Astrocyte (in vitro differentiated cells and primary cell): ENCODE data around the gene ADAMTS10. TPM values are rescaled to one million over a fixed set of nuclear protein-coding genes. Genes with fewer than 3 reads are reported as not detected.

Source experiments
- DNase-seq: peaks from one replicate; pipeline ENCODE4 v3.0.0-alpha.2; 2010; ENCODE audit warnings: low read depth
- FAIRE-seq: peaks from 2 replicates; lab custom pipeline; 2011; peaks lifted over from hg19 to GRCh38; lab: Jason Lieb, UNC
- H2AFZ ChIP-seq: 2 replicates; pipeline ENCODE4 v1.6.0; 2012; ENCODE audit warnings: low read depth, low read length, inconsistent platforms
- H3K27ac ChIP-seq: 2 replicates; pipeline ENCODE4 v1.5.1; 2011; ENCODE audit warnings: low read depth, low read length, inconsistent platforms
- H3K27me3 ChIP-seq: 2 replicates; pipeline ENCODE4 v1.6.0; 2011; ENCODE audit warnings: low read length, inconsistent platforms; ENCODE audit not compliant: insufficient read depth
- H3K36me3 ChIP-seq: 2 replicates; pipeline ENCODE4 v1.5.1; 2011; ENCODE audit warnings: low read length, inconsistent platforms; ENCODE audit not compliant: insufficient read depth
- H3K4me1 ChIP-seq: 2 replicates; pipeline ENCODE4 v1.5.1; 2011; ENCODE audit warnings: low read length, inconsistent platforms; ENCODE audit not compliant: insufficient read depth
- H3K4me2 ChIP-seq: 2 replicates; pipeline ENCODE4 v1.6.0; 2012; ENCODE audit warnings: low read length, inconsistent platforms
- H3K4me3 ChIP-seq: 2 replicates; pipeline ENCODE4 v1.5.1; 2011; ENCODE audit warnings: low read depth, mild to moderate bottlenecking, low read length, inconsistent platforms; ENCODE audit not compliant: insufficient read depth
- H3K79me2 ChIP-seq: 2 replicates; pipeline ENCODE4 v1.6.0; 2012; ENCODE audit warnings: mild to moderate bottlenecking, low read length, inconsistent platforms; ENCODE audit not compliant: insufficient read depth
- H3K9ac ChIP-seq: 2 replicates; pipeline ENCODE4 v1.6.0; 2012; ENCODE audit warnings: mild to moderate bottlenecking, low read length, inconsistent platforms
- H3K9me3 ChIP-seq: 2 replicates; pipeline ENCODE4 v1.5.1; 2012; ENCODE audit warnings: low read depth, mild to moderate bottlenecking, low read length, inconsistent platforms; ENCODE audit not compliant: insufficient read depth
- H4K20me1 ChIP-seq: 2 replicates; pipeline ENCODE4 v1.6.0; 2012; ENCODE audit warnings: low read length, inconsistent platforms; ENCODE audit not compliant: insufficient read depth
- H3K27ac Mint-ChIP-seq: one replicate; pipeline ENCODE4 v1.8.0; 2021; ENCODE audit warnings: mild to moderate bottlenecking, mixed read lengths; ENCODE audit not compliant: unreplicated experiment
- H3K27me3 Mint-ChIP-seq: one replicate; pipeline ENCODE4 v1.8.0; 2021; ENCODE audit warnings: low read depth, mixed read lengths; ENCODE audit not compliant: unreplicated experiment
- H3K36me3 Mint-ChIP-seq: one replicate; pipeline ENCODE4 v1.8.0; 2021; ENCODE audit warnings: low read depth, mixed read lengths; ENCODE audit not compliant: unreplicated experiment
- H3K4me1 Mint-ChIP-seq: one replicate; pipeline ENCODE4 v1.8.0; 2021; ENCODE audit warnings: low read depth, mixed read lengths; ENCODE audit not compliant: unreplicated experiment
- H3K4me3 Mint-ChIP-seq: one replicate; pipeline ENCODE4 v1.8.0; 2021; ENCODE audit warnings: mild to moderate bottlenecking, moderate library complexity, mixed read lengths; ENCODE audit not compliant: unreplicated experiment
- H3K9me3 Mint-ChIP-seq: one replicate; pipeline ENCODE4 v1.8.0; 2021; ENCODE audit warnings: mild to moderate bottlenecking, mixed read lengths; ENCODE audit not compliant: unreplicated experiment
- CTCF ChIP-seq: IDR thresholded peaks from 2 replicates; pipeline ENCODE4 v1.5.1; 2011; ENCODE audit warnings: low read depth, mild to moderate bottlenecking, inconsistent platforms, low read length, moderate library complexity; ENCODE audit not compliant: insufficient read depth
- EZH2 ChIP-seq: IDR thresholded peaks from 2 replicates; pipeline ENCODE4 v1.6.1; 2012; ENCODE audit warnings: mild to moderate bottlenecking, low read length, inconsistent platforms; ENCODE audit not compliant: insufficient read depth
- total RNA-seq: library from RNA; stranded (reverse); gene quantifications from 2 replicates; pipeline ENCODE4 v1.2.1, GENCODE V29; 2021

ADAMTS10 gene
- total RNA-seq, 1 donor from 2014 or later: 34.0 TPM

DNA sequence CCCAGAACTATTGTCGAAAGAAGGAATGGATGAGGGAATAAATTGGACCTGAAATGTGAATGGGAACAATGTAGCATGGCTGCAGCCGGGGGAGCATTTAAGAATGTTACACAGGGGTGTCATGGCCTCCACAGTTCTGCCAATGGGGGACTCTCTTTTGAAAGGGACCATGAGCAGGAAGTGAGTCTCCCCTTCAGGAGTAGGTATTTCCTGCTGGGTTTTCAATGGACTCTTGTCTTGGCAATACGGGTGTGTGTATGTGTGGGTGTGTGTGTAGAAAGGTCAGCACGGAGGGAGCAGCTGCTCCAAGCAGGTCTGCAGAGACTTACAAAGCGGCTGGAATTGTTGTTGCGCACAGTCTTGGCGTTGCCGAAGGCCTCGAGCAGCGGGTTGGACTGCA, 57.7 kb downstream of the ADAMTS10 start:
- Histone ChIP-seq H3K4me2 (peak overlapping the region; percentile 51), H3K79me2 (no peaks in the 10 kb centered on the region), H3K27me3 (no peaks in the 10 kb centered on the region), H3K4me1 (no peaks in the 10 kb centered on the region), H4K20me1 (no peaks in the 10 kb centered on the region), H3K9me3 (no peaks in the 10 kb centered on the region), H2AFZ (peak overlapping the region; percentile 32), H3K4me3 (no peak overlapping the region), H3K36me3 (no peaks in the 10 kb centered on the region), H3K9ac (no peak overlapping the region), H3K27ac (no peak overlapping the region)
- Mint-ChIP-seq H3K36me3 (peaks cover 19% of the 10 kb centered on the region), H3K9me3 (no peaks in the 10 kb centered on the region), H3K4me3 (no peak overlapping the region), H3K27ac (no peak overlapping the region), H3K27me3 (peaks cover 3% of the 10 kb centered on the region), H3K4me1 (peaks cover 1% of the 10 kb centered on the region)
- FAIRE-seq (no peak), DNase-seq (peak; percentile 18)
- TF ChIP-seq CTCF (no peak), EZH2 (no peak)

DNA sequence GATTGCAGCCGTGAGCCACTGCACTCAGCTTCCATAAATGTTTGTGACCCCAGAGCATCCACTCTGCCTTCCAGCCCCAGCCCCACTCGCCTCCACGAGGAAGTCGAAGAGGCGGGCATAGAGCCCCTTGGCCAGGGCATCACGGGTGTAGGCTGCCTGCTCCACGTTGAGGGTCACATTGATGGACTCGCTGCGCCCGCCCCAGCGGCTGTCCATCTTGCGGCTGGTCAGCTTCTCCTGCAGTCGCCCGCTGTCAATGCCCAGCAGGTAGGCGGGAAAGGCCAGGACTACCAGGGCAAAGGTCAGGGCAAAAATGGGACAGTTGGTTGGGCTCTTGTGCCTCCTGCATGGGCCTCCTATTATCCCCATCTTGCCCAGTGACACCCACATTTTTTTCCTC, 60.4 kb downstream of the ADAMTS10 start:
- Mint-ChIP-seq H3K36me3 (peaks cover 27% of the 10 kb centered on the region), H3K27me3 (peaks cover 2% of the 10 kb centered on the region), H3K9me3 (no peaks in the 10 kb centered on the region), H3K4me3 (no peak overlapping the region), H3K4me1 (peaks cover 1% of the 10 kb centered on the region), H3K27ac (no peak overlapping the region)
- H3K27me3 ChIP-seq: no peaks in the 10 kb centered on the region
- FAIRE-seq (no peak), DNase-seq (no peak)
- no peak overlapping the region for H3K4me3 ChIP-seq
- no peak for TF ChIP-seq CTCF
- TF ChIP-seq EZH2: no peak
- no peak overlapping the region for H3K9ac ChIP-seq
- no peaks in the 10 kb centered on the region for H3K9me3 ChIP-seq
- no peaks in the 10 kb centered on the region for H3K4me1 ChIP-seq
- no peaks in the 10 kb centered on the region for H4K20me1 ChIP-seq
- H3K79me2 ChIP-seq: no peaks in the 10 kb centered on the region
- H3K36me3 ChIP-seq: no peaks in the 10 kb centered on the region
- H3K27ac ChIP-seq: no peak overlapping the region
- H3K4me2 ChIP-seq: no peak overlapping the region
- H2AFZ ChIP-seq: no peak overlapping the region

DNA sequence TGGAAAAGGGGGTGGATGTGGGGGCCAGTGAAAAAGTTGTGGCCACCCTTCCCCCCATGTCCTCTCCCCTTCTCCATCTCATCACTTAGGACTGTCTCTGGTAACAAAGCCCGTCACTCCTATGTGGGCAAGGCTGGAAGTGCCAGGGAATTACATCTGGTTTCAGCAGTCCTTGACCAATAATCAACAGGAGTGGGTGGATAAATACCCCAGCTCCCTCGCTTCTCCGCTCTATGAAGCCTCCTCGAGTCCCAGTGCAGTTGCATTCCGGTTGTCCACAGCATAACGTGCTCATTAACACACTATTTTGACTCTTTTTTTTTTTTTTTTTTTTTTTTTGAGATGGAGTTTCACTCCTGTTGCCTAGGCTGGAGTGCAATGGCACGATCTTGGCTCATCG, 64.8 kb downstream of the ADAMTS10 start:
- no peaks in the 10 kb centered on the region for H3K4me1 ChIP-seq
- H3K4me3 Mint-ChIP-seq: no peak overlapping the region
- no peak overlapping the region for H2AFZ ChIP-seq
- TF ChIP-seq CTCF: no peak
- DNase-seq (no peak), FAIRE-seq (no peak)
- H3K36me3 ChIP-seq: no peaks in the 10 kb centered on the region
- H3K79me2 ChIP-seq: no peaks in the 10 kb centered on the region
- no peaks in the 10 kb centered on the region for H3K4me1 Mint-ChIP-seq
- no peak overlapping the region for H3K4me2 ChIP-seq
- no peaks in the 10 kb centered on the region for H3K27me3 ChIP-seq
- H4K20me1 ChIP-seq: no peaks in the 10 kb centered on the region
- no peak overlapping the region for H3K4me3 ChIP-seq
- no peaks in the 10 kb centered on the region for H3K27me3 Mint-ChIP-seq
- H3K9me3 ChIP-seq: no peaks in the 10 kb centered on the region
- no peaks in the 10 kb centered on the region for H3K9me3 Mint-ChIP-seq
- no peak overlapping the region for H3K27ac Mint-ChIP-seq
- no peak overlapping the region for H3K27ac ChIP-seq
- no peak overlapping the region for H3K9ac ChIP-seq
- H3K36me3 Mint-ChIP-seq: peaks cover 21% of the 10 kb centered on the region
